Breast epithelium (tissue), 3 donors: ENCODE data around the gene ZNF467.

Experiments
- CTCF ChIP-seq, 3 donors: fragments of 450-650 bp; IDR thresholded peaks; one replicate each; pipeline ENCODE4 v1.5.1; 2016 to 2017; ENCODE audit warnings: antibody characterized with exemption in 3 of 3, mild to moderate bottlenecking in 3 of 3, moderate library complexity in 3 of 3
- POLR2A ChIP-seq: fragments of 450-650 bp; IDR thresholded peaks from one replicate; pipeline ENCODE4 v1.6.1; 2016; ENCODE audit warnings: antibody characterized with exemption, mild to moderate bottlenecking, moderate library complexity
- POLR2AphosphoS5 ChIP-seq, 3 donors: sonication (generic); formaldehyde crosslinking; IDR thresholded peaks; one replicate each; pipeline ENCODE4 v1.6.1; 2017; ENCODE audit warnings: antibody characterized with exemption in 3 of 3

- no peak for TF ChIP-seq CTCF (IDR thresholded peaks at IDR 0.05)
- TF ChIP-seq POLR2AphosphoS5 (IDR thresholded peaks at IDR 0.05), result no peak
- TF ChIP-seq POLR2A, result no peak
Observed at GRCh38 chr7:149789101-149789500, 15.7 kb upstream of the ZNF467 start.
